Measurements from ENCODE around the gene EPB41L3. TPM values are rescaled to one million over a fixed set of nuclear protein-coding genes. Genes with fewer than 3 reads are reported as not detected.
"Not testable (repeated sequence)": the region's sequence is repeated elsewhere in the genome, so short reads cannot be mapped to it uniquely, and the experiment has no call there.

EPB41L3 gene
- total RNA-seq, 1 experiment from 2014 or later: 0.21 TPM

DNA sequence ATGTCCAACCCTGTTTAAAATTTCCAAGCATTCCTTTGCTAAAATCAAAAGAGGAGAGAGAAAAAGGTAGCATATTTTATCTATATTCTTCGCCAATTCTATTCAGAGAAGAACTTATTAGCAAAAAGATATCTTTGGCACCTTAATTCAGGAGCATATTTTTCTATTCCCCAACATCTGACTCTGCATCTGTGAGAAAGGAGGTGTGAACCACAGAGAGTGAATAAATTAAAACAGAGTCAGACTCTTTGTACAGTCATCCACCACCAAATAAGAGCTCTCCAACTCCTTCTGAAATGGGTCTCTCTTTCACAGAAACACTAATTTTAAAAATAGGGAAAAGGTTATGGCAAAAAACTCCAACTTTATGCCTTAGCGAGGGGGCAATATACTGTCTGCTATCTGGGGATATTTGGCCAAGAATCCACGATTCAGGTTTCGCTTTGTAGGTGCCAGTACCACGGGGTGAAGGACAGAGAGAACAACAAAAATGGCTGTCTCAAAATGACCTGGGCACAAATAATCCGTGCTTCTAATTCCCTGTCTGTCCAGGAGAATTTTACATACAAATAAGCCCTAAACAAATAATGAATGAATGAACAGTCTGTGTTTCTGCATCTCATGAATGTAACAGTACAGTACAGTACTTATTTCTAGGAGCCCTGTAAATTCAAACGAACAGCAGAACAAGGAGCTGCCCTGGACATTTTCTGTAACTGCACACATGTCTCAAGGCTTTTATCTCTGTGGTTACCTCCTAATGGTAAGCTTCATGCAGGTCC, 43.4 kb downstream of the EPB41L3 start:
- Histone ChIP-seq H3K27me3 (replicated peaks) (no peaks in the 10 kb centered on the region), H3K9me3 (replicated peaks) (no peaks in the 10 kb centered on the region), H3K36me3 (no peaks in the 10 kb centered on the region), H3K27ac (no peak overlapping the region), H3K4me1 (replicated peaks) (no peaks in the 10 kb centered on the region), H3K4me3 (no peak overlapping the region)
- no peak for DNase-seq (ENCODE audit: low read depth in 1 of 2, low spot score in 2 of 2)

DNA sequence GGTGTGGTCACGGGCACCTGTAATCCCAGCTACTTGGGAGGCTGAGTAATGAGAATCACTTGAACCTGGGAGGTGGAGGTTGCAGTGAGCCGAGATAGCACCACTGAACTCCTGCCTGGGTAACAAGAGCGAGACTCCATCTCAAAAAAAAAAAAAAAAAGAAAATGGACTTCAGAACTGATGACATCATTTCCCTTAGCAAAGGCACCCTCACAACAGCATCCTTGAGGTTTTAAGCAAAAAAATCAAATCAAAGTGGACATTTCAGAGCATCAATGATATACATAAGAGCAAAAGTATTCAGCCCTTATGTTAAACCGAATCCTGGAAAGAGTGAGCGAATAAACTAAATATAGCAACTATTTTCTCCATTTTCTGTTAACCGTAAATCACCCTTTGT, 45.3 kb downstream of the EPB41L3 start:
- Histone ChIP-seq H3K27ac (no peak overlapping the region), H3K9me3 (replicated peaks) (no peaks in the 10 kb centered on the region), H3K4me1 (replicated peaks) (no peaks in the 10 kb centered on the region), H3K27me3 (replicated peaks) (no peaks in the 10 kb centered on the region), H3K4me3 (no peak overlapping the region), H3K36me3 (no peaks in the 10 kb centered on the region)
- DNase-seq (ENCODE audit: low read depth in 1 of 2, low spot score in 2 of 2): no peak

DNA sequence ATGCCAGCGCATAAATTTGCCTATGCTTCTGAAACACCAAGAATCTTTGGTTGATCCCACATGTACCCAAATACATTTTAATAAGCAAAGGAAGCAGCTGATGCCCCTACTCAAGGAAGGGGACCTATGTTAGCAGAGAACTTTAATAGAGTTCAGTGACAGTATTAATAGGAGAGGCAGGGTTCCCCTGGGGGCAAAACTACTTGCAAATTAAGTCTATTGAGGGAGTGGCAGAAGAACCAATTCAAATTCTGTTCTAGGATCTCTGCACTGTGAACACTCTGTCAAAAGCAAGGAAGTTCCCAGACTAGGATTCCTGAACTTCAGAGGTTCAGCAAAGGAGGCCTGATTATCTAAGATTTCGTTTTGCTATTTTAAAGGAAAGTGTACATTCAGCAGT, 47.5 kb downstream of the EPB41L3 start:
- Histone ChIP-seq H3K4me1 (replicated peaks) (no peaks in the 10 kb centered on the region), H3K4me3 (no peak overlapping the region), H3K36me3 (no peaks in the 10 kb centered on the region), H3K27ac (no peak overlapping the region), H3K27me3 (replicated peaks) (no peaks in the 10 kb centered on the region), H3K9me3 (replicated peaks) (no peaks in the 10 kb centered on the region)
- DNase-seq (ENCODE audit: low read depth in 1 of 2, low spot score in 2 of 2): no peak

DNA sequence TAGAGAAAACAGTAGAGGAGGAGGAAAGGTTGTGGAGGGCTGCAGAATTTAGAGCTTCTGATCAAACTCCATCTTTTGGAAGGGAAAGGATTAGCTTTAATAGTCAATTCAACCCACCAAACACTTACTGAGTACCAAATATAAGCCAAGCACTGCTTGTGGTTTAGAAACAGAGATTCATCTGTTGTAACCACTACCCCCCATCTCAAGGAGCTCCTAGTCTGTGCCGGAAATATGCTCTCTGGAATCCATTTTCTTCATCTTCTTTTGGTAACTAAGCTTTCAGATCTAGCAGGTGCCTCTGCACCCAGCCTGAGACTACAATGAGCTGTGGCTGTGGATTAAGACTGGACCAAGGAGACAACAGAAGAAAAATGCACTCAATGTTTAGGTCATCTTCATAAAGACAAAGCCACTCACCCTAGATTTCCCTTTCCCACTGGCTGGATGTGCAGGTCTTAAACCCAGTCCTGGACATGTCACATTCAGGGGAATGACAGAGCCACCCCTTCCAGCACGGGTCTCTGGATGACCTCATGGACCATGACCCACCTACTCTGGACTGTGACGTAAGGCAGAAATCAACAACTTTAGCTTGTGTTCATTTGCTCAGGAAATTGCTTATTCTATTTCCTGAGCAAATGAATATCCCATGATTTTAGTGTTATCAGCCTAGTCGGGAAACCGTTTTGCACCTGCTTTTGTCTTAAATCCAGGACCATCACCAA, 52.9 kb downstream of the EPB41L3 start:
- no peak overlapping the region for H3K27ac ChIP-seq
- no peak for DNase-seq (ENCODE audit: low read depth in 1 of 2, low spot score in 2 of 2)
- no peaks in the 10 kb centered on the region for H3K36me3 ChIP-seq
- no peaks in the 10 kb centered on the region for H3K9me3 ChIP-seq (replicated peaks)
- no peaks in the 10 kb centered on the region for H3K27me3 ChIP-seq (replicated peaks)
- no peak overlapping the region for H3K4me3 ChIP-seq
- no peaks in the 10 kb centered on the region for H3K4me1 ChIP-seq (replicated peaks)

DNA sequence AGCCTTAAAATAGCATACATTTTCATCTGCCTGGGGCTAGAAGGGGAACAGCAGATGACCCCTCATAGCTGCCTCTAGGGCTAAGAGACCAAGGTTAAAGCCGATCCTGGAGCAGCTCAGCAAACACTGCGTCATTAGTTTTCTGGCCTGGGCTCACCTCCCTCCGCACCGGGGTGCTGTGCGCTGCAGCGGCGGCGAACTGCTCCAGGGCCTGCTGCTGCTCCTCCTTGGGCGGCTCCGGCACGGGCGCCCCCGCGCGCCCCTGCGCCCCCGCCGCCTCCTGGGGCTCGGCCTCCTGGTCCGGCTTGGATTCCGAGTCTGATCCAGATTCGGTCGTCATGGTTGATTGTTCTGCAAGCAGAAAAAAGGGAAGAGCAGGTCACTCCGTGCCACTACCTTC, 55.0 kb downstream of the EPB41L3 start:
- Histone ChIP-seq H3K4me1 (replicated peaks) (no peaks in the 10 kb centered on the region), H3K4me3 (no peak overlapping the region), H3K27me3 (replicated peaks) (no peaks in the 10 kb centered on the region), H3K36me3 (no peaks in the 10 kb centered on the region), H3K9me3 (replicated peaks) (no peaks in the 10 kb centered on the region), H3K27ac (no peak overlapping the region)
- DNase-seq (ENCODE audit: low read depth in 1 of 2, low spot score in 2 of 2): no peak

DNA sequence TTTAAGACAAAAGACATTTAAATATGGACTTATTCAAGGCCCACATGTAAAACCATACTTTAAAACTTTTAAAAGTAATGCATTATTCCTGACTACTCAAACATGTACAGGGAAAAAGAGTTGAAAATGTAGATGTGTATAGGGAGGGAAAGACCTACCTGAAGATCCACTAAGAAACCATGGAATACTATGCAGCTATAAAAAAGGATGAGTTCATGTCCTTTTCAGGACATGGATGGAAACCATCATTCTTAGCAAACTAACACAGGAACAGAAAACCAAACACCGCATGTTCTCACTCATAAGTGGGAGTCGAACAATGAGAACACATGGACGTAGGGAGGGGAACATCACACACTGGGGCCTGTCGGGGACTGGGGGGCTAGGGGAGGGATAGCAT, 55.8 kb downstream of the EPB41L3 start:
- not testable (repeated sequence) for H3K9me3 ChIP-seq (replicated peaks); DNase-seq (ENCODE audit: low read depth in 1 of 2, low spot score in 2 of 2); H3K4me3 ChIP-seq; H3K4me1 ChIP-seq (replicated peaks); H3K27me3 ChIP-seq (replicated peaks); H3K27ac ChIP-seq; H3K36me3 ChIP-seq

DNA sequence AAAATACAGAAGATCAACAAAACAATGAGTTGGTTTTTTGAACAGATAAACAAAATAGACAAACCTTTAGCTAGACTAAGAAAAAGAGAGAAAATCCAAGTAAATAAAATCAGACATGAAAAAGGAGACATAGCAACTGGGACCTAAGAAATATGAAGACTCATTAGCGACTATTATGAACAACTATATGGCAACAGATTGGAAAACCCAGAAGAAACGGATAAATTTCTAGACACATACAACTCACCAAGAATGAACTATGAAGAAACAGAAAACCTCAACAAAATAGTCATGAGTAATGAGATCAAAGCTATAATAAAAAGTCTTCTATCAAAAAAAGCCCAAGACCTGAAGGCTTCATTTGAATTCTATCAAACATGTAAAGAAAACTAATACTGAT, 59.3 kb downstream of the EPB41L3 start:
- no peak overlapping the region for H3K4me3 ChIP-seq
- H3K27ac ChIP-seq: no peak overlapping the region
- no peaks in the 10 kb centered on the region for H3K4me1 ChIP-seq (replicated peaks)

DNA sequence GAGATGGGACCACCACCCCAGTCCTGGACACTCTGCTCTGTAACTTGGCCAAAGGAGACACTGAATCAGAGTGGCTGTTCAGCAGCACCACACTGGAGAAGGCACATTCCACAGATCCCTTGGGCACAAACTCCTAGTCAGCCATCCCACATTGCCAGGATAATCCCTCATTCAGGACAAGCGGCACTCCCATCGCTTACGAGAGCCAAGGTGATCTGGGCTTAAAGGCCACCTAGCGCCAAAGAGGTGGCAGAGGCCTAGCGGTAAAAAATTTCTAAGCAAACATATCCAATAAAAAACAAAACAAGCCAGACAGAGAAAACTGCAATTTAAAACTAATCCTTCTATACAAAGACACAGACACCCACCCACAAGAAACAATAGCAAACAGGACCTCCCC, 62.2 kb downstream of the EPB41L3 start:
- no peaks in the 10 kb centered on the region for H3K4me1 ChIP-seq (replicated peaks)
- H3K4me3 ChIP-seq: no peak overlapping the region
- no peaks in the 10 kb centered on the region for H3K27me3 ChIP-seq (replicated peaks)
- H3K27ac ChIP-seq: no peak overlapping the region
- DNase-seq (ENCODE audit: low read depth in 1 of 2, low spot score in 2 of 2): no peak
- H3K36me3 ChIP-seq: no peaks in the 10 kb centered on the region
- no peaks in the 10 kb centered on the region for H3K9me3 ChIP-seq (replicated peaks)

More for the DNA sequence above, 59.3 kb downstream of the EPB41L3 start:
- no peaks in the 10 kb centered on the region for H3K27me3 ChIP-seq (replicated peaks)
- DNase-seq (ENCODE audit: low read depth in 1 of 2, low spot score in 2 of 2): no peak
- no peaks in the 10 kb centered on the region for H3K36me3 ChIP-seq
- no peaks in the 10 kb centered on the region for H3K9me3 ChIP-seq (replicated peaks)

DNA sequence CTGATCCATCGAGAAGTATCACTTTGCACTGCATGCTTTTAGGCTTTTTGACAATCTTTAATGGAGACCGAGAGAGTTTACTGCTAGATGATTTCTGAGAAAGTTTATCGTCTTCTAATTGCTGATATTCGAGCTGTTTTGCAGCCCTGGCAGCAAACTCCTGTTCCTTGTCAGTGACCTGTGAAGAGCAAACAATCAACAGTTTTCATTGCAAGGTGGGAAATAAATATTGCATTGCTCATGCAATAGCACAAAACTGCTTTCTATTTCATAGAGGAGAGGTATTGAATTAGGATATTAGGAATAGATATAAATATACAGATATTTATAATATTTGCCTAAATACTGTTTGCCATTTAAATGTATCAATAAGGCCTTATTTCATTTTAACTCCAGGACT, 65.5 kb downstream of the EPB41L3 start:
- Histone ChIP-seq H3K36me3 (no peaks in the 10 kb centered on the region), H3K9me3 (replicated peaks) (no peaks in the 10 kb centered on the region), H3K27me3 (replicated peaks) (no peaks in the 10 kb centered on the region), H3K4me3 (no peak overlapping the region), H3K27ac (no peak overlapping the region), H3K4me1 (replicated peaks) (no peaks in the 10 kb centered on the region)
- no peak for DNase-seq (ENCODE audit: low read depth in 1 of 2, low spot score in 2 of 2)

DNA sequence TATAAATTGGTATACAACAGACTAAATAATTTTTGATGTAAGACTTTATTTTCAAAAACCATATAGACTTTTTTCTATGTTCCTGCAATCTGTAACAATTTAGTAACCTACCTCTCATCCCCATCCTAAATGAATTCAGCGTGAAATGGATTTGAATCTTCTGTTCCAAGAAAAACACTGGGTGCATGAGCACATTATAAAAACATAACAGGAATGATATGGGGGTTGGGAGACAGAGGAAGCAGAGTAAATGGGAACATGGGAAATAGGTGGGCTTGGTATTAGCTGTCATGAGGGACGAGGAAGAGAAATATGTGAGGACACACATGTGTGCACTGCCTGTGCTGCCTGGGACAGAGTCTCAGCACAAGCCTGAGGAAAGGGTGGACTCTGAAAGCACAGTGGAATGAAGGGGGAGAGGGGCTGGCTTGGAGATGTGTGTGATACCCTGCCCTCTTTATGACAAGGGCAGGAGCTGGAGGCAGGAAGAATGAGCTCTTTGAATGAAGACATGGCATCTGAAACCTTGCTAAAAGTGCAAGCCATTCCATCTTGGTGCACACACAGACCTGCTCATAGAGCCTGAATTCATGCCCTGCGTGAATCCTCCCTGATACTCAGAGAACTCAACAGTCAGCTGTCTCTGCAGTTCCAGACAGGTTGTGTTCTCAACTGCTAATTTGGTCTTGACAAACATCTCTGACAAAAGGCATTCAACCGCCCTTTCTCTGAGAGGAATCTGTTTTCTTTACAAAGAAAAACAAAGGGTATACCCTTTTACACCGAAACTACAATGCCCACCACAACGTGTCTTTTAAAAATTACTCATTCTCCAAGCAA, 66.6 kb downstream of the EPB41L3 start:
- no peak overlapping the region for H3K27ac ChIP-seq
- DNase-seq (ENCODE audit: low read depth in 1 of 2, low spot score in 2 of 2): no peak

DNA sequence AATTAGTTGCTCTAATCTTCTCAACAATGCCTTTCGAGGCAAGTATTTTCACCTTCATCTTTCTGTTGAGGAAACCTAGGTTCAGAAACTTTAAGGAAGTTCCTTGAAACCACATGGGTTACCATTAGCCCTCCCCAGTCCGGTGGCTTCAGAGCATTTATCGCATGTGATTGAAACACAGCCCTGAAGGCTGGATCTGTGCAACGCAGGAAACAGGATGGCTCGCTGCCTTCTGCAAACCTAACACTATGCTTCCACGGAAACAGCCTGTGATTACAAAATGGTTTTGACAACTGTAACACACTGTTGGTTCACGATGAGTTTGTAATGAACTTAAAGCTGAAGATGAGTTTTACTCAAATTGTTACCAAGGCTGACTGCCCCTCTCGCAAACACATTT, 68.5 kb downstream of the EPB41L3 start:
- Histone ChIP-seq H3K4me3 (no peak overlapping the region), H3K36me3 (no peaks in the 10 kb centered on the region), H3K27ac (no peak overlapping the region), H3K27me3 (replicated peaks) (0 out of 2 replicates have a peak, but pooled peaks cover 2% of the 10 kb centered on the region), H3K9me3 (replicated peaks) (no peaks in the 10 kb centered on the region), H3K4me1 (replicated peaks) (no peaks in the 10 kb centered on the region)
- no peak for DNase-seq (ENCODE audit: low read depth in 1 of 2, low spot score in 2 of 2)

More for the DNA sequence above, 66.6 kb downstream of the EPB41L3 start:
- no peak overlapping the region for H3K4me3 ChIP-seq
- H3K36me3 ChIP-seq: no peaks in the 10 kb centered on the region
- no peaks in the 10 kb centered on the region for H3K9me3 ChIP-seq (replicated peaks)
- H3K4me1 ChIP-seq (replicated peaks): no peaks in the 10 kb centered on the region
- H3K27me3 ChIP-seq (replicated peaks): no peaks in the 10 kb centered on the region

DNA sequence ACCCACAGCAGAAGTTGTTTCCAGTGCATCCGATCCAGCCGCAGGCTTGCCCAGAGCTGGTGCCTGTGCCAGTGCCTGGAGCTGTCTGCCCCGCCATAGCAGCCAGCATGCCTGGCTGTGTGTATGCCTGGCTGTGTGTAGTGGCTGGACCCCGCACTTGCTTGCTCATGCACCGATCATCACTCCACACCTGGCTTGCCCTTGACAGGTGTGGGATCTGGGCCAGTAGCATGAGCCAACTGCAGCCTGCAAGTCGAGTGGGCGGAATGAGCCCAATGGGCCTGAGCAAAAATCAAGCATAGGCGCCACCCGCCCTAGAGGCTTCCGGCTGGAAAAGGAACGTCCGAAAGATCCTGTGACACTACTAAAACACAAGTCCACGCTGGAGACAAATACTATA, 74.5 kb downstream of the EPB41L3 start:
- Histone ChIP-seq H3K36me3 (no peaks in the 10 kb centered on the region), H3K4me3 (no peak overlapping the region), H3K4me1 (replicated peaks) (no peaks in the 10 kb centered on the region), H3K27me3 (replicated peaks) (peaks cover 2% of the 10 kb centered on the region; the same call in 1 of the 2 replicates), H3K9me3 (replicated peaks) (no peaks in the 10 kb centered on the region), H3K27ac (no peak overlapping the region)
- no peak for DNase-seq (ENCODE audit: low read depth in 1 of 2, low spot score in 2 of 2)

DNA sequence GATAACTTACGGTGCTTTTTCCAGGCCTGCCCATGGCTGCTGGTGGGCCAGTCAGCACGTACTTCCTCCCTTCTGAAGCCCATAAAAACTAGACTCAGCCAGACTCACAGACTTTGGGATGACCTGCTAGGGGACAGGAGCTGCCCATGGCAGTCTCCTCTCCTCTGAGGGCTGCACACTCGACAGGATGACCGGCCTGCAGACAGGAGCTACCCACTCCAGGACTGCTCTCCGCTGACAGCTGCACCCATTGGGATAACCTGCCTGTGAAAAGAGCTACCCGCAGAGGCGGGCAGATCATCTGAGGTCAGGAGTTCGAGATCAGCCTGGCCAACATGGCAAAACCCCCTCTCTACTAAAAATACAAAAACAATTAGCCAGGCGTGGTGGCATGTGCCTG, 75.4 kb downstream of the EPB41L3 start:
- no peaks in the 10 kb centered on the region for H3K4me1 ChIP-seq (replicated peaks)

DNA sequence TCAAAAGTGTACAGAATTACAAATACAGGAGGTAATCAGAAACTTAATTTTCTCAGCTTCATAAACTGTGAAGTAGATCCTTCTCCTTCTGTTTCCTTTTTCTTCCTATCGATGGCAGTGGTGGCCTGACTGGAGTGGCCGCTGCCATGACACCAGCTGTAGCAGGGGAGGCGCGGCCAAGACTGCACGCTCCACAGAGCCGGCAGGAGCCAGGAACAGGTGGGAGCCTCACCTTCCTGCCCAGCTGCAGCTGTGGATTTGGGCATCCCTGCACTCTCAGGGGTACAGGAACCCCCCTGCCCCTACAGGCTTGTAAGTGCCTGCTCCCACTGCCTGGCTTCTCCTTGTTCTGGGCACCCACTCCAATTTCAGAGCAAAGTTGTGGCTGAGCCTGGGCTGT, 76.1 kb downstream of the EPB41L3 start:
- H3K27me3 ChIP-seq (replicated peaks): peaks cover 2% of the 10 kb centered on the region; the same call in 1 of the 2 replicates
- DNase-seq (ENCODE audit: low read depth in 1 of 2, low spot score in 2 of 2): no peak

More for the DNA sequence above, 75.4 kb downstream of the EPB41L3 start:
- Histone ChIP-seq H3K9me3 (replicated peaks) (no peaks in the 10 kb centered on the region), H3K27ac (no peak overlapping the region), H3K27me3 (replicated peaks) (peaks cover 2% of the 10 kb centered on the region; the same call in 1 of the 2 replicates), H3K36me3 (no peaks in the 10 kb centered on the region), H3K4me3 (no peak overlapping the region)
- no peak for DNase-seq (ENCODE audit: low read depth in 1 of 2, low spot score in 2 of 2)

More for the DNA sequence above, 76.1 kb downstream of the EPB41L3 start:
- H3K4me3 ChIP-seq: no peak overlapping the region
- no peaks in the 10 kb centered on the region for H3K9me3 ChIP-seq (replicated peaks)
- no peak overlapping the region for H3K27ac ChIP-seq
- H3K36me3 ChIP-seq: no peaks in the 10 kb centered on the region
- no peaks in the 10 kb centered on the region for H3K4me1 ChIP-seq (replicated peaks)

Measured in SJSA1 (cell line).